ENCODE data around the gene VEGFD. TPM values are rescaled to one million over a fixed set of nuclear protein-coding genes. Genes with fewer than 3 reads are reported as not detected.
"Not testable (repeated sequence)": the region's sequence is repeated elsewhere in the genome, so short reads cannot be mapped to it uniquely, and the experiment has no call there.

Gene VEGFD
- total RNA-seq, 1 donor from 2014 or later = 0.72 TPM

DNA sequence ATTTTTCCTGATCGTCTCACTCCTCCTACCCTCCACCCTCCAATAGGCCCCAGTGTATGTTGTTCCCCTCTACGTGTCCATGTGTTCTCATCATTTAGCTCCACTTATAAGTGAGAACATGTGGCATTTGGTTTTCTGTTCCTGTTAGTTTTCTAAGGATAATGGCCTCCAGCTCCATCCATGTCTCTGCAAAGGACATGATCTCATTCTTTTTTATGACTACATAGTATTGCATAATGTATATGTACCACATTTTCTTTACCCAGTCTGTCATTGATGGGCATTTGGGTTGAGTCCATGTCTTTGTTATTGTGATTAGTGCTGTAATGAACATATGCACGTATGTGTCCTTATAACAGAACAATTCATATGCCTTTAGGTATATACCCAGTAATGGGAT, 78.3 kb downstream of the VEGFD start:
- not testable (repeated sequence) for DNase-seq (ENCODE audit: low spot score)

DNA sequence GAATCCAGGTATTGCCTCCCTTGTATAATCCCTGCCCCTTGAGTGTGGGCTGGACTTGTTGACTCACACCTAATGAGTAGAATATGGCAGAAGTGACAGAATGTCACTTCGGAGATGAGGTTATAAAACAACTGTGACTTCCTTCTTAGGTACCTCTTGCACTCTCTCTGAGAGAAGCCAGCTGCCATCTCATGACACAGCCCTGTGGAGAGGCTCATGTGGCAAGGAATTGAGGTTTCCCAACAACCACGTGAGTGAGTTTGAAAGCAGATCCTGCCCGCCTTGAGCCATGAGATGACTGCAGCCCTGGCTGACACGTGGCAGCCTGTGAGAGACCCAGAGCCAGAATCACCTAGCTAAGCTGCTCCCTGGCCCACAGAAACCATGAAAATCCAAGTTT, 82.3 kb downstream of the VEGFD start:
- peak; percentile 7 for DNase-seq (ENCODE audit: low spot score)

DNA sequence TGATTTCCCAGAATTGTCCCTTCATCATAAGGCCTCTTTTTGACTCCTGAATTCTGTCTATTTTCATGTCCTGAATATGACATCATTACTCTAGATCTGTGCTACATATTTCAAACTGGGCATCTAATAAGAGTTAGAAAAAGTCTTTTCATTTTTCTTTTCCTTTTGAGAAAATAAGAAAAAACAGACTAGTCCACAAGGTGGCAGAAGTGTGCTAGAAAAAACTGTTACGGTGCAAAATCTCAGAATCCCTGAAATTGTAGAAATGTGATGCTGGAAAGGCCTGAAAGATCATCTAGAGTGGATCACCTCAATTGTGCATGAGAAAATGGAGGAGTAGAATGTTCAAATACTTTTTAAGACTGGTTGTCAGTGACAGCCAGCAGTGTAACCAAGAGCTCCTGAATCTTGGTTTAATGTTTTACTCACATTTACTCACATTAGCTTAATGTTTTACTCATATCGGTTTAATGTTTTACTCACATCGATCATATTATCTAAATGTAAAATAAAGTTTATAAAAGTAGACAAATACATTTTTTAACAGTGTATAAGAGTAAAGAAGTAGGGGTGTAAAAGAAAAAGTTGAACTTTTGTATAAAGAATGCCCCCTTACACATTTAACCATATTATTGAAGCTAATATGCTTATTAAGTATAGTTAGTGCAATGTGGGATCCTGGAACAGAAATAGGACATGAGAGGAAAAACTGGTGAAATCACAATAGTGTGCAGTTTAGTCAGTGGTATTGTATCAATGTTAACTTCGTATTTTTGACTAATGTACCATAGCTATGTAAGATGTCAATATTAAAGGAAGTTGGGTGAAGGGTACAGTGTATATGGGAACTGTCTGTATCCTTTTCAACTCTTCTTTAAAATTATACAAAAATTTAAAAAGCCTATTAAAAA, 84.0 kb downstream of the VEGFD start:
- peak; percentile 40 for DNase-seq (ENCODE audit: low spot score)

DNA sequence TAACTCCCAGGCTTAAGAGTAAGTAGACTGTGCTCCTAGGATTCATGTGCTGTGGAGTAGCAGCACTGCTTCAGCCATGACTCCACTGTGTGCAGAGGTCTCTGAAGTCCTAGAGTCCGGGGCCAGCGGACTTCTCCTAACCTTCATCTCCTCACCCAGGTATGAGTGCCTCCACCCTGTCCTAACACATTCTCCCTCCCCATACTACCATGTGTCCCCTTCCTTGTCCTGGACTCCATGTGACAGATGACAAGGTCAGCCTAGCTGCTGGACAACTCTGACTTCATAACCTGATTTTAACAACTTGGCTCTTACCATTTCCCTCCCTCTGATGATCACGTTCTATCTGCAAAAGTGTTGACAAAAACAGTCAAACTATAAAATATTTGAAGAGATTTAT, 85.4 kb downstream of the VEGFD start:
- no peak for DNase-seq (ENCODE audit: low spot score)

DNA sequence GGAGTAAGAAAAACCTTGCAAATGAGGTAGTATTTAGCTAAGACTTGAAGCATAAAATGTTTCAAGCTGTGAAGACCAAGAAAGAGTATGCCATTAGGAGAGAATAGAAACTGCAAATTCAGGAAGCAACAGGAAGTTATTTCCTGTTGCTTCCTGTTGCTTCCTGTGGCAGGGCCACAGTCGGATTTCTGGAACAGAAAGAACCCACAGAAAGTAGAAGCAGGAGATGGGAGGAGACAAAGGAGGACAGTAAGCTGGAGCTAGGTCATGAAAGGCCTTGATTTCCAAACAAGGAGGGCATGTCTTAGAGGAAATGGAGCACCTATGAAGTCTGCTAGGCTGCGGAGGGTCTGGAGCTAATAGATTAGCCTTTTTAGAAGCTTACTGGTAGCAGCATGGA, 86.0 kb downstream of the VEGFD start:
- DNase-seq (ENCODE audit: low spot score) = no peak

Other genes starting within 250 kb of the VEGFD start
- gene ASB9, start 114.3 kb downstream of the VEGFD start, total RNA-seq (ENCODE audit: insufficient read depth, low replicate concordance) = not detected
- not detected for gene ASB11, start 68.8 kb downstream of the VEGFD start, total RNA-seq (ENCODE audit: insufficient read depth, low replicate concordance)
- gene PIGA, start 48.9 kb downstream of the VEGFD start, total RNA-seq (ENCODE audit: insufficient read depth, low replicate concordance) = 26.5 TPM
- 1.7 TPM for gene PIR, start 108.9 kb upstream of the VEGFD start, total RNA-seq (ENCODE audit: insufficient read depth, low replicate concordance)
- 8.7 TPM for gene BMX, start 116.4 kb upstream of the VEGFD start, total RNA-seq (ENCODE audit: insufficient read depth, low replicate concordance)
- 0.24 TPM for gene ACE2, start 216.5 kb upstream of the VEGFD start, total RNA-seq (ENCODE audit: insufficient read depth, low replicate concordance)